GM18867 (cell line): Measurements from ENCODE around the gene FBXW11.

Source experiments
- ATAC-seq: cut with Tn5 transposase; IDR thresholded peaks from one replicate; pipeline ENCODE4 v1.9.1; 2021; ENCODE audit warnings: mild to moderate bottlenecking, moderate library complexity; ENCODE audit not compliant: unreplicated experiment

Gene FBXW11

DNA sequence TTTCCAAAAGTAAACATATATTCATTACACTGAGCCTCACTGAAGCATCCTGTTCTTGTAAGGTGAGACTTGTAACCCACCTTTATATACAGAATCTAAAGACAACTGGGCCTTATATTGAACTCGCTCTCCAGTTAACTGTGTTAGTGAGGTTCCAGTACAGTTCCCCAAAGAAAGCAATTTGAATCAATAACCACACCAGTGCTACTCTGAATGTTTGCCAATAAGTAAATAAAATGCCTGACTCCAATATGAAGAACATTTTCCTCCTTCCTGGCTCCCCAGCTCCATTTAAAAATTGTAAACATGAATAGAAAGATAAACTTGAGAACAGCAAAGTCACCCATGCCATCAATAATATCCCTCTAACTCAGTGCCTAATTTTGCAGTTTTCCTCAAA lies 50.1 kb downstream of the FBXW11 start:
- ATAC-seq, result no peak

DNA sequence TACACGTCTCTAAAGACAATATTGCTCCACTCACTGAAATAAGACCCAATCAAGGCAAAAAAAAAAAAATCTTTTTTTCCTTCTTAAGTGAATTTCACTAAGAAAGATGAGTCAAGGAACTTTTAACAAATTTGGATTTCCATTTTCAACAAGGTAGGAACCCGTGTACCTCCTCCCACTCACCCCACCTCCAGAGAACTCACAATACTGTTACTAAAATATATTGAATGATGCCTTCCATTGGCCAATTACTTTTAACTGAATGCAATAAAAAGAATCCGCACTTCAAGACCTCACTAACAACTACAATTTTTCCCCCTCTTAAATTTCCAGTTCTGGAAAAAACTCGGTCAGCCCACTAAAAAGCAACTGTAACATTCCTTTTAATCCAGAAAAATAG lies 50.7 kb downstream of the FBXW11 start:
- ATAC-seq, result no peak

DNA sequence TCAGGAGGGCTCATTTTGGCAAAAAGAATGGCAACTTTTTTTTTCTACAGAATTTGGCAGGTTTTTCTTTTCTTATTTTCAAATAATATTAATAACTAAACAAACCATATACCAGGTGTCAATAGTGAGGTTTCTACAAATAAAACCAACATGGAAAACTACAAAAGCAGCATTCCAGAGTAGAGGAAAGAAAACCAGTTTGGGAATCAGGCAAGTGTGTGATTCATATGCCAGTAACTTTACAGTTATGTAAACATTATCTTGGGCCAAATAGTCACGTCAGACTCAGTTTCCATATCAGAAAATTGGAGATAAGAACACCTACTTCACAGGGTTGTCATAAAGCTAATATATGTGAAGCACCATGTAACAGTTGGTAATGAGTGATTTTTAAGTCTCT lies 51.7 kb downstream of the FBXW11 start:
- no peak for ATAC-seq

DNA sequence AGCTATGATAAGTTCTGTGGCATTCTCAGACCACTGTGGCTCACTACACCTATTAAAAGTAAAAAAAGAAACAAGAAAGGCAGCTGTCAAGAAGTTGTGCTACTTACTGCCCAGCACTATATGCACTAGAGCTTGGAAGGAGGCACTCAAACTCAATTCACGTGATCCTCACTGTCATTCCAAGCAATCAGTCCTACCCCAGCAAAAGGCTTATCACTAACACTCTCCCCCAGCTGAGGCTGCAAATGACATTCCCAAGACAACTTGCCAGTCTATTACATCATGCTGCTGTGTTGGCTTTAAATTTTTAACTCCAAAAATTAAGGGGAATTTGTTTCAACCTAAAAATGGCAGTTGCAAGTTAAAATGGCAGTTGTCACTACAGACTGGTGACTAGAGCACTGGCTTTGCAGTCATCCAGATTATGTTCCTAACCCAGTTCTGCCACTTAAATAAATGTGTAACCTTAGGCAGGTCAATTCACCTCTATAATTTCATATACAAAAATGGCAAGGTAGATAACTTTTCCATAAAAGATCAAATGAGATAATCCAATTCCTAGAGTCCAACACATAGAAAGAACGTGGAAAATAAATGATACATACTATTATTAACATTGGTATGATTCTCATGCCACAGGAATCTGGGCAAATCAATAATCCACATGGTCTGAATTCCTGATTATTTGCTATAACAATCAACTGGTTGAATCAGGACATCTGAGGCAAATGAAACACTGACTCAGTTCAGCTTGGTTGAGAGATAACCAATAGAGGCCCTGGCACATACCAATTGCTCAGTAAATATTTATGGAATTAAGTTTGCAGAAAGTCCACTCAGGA lies 52.4 kb downstream of the FBXW11 start:
- no peak for ATAC-seq

DNA sequence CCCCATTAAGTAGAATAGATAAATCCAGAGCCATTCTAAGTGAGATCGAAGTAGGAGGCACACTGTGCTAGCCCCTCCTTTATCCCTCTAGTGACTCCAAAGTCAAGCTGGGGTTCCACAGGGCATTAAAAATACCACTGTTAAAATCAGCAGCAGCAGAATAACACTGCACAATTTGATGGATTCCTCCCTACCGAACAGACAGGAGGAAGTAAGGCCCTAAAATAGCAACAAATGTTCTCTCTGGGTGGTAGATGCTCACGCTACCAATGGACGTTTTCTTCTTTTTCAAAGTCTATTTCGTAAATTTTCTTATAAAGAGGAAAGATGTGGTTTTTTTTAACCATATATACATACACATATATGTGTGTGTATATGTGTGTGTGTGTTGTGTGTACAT lies 54.4 kb downstream of the FBXW11 start:
- ATAC-seq, result no peak

DNA sequence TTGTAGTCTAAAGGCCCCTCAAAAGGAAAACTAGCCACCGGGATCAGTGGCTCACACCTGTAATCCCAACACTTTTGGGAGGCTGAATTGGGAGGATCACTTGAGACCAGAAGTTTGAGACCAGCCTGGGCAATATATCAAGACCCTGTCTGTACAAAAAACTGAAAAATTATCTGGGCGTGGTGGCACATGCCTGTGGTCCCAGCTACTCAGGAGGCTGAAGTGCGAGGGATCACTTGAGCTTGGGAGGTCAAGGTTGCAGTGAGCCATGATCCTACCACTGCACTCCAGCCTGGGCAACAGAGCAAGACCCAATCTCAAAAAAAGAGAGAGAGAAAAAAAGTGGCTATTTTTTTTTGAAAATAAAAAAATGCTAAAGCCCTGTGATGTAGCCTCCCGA lies 55.2 kb downstream of the FBXW11 start:
- ATAC-seq, result no peak

DNA sequence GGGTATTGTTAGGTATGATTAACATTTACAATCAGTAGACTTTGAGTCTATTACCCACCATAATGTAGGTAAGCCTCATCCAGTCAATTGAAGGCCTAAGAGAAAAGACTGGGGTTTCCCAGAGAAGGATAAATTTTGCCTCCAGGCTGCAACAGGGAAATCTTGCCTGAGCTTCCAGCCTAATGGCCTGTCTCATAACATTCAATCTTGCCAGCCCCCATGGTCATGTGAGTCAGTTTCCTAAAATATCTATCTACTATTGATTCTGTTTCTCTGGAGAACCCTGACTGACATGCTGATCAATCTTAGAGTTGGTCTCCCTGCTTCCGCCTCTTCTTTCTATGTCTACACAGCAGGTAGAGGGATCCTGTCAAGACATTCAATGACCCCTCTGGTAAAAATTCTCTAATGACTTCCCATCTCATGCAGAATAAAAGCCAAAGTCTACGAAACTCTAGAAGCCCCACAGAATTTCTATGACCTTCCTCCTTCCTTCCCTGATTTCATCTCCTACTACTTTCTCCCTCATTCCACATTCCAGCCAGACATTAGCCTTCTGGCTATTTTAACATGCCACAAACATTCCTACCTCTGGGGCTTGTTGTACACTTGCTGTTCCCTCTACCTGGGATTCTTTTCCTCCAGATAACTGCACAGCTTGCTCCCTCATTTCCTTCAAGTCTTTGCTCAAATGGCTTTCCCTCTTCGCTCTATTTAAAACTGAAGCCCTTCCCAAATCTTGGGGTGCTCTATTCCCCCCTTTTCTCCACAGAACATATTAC lies 60.2 kb downstream of the FBXW11 start:
- ATAC-seq, result no peak

DNA sequence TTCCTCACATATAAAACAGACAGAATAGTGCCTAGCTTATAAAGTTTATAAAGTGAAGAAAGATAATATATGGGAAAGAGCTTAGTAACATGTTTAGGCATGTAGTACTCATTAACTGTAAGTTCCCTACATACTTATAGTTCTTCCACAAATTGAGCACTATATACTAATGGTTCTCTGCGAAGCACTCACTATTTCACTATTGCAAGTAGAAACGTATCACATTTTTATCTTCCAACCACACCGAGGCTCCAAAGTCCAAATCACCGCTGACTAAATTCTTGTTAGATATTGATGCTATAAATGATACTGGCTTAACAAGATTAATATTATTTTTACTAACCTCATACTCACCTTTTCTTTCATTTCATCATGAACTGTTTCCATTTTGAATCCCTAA lies 61.0 kb downstream of the FBXW11 start:
- ATAC-seq, result no peak

DNA sequence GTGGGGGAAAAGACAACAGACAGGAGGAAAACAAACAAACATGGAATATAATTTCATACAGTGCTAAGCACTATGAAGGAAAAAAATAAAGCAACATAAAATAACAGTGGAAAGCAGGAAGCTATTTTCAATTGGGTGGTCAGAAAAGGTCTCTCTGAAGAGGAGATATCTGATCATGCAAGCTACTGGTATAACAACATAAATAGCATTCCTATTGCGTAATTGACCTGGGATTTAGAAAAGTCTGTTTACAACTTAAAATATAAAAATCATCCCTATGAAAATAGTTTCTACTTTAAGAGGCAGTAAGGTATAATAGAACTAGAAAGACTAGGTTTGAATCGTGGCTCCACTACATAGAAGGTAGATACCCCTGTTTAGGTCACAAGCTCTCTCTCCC lies 61.4 kb downstream of the FBXW11 start:
- ATAC-seq, result no peak

DNA sequence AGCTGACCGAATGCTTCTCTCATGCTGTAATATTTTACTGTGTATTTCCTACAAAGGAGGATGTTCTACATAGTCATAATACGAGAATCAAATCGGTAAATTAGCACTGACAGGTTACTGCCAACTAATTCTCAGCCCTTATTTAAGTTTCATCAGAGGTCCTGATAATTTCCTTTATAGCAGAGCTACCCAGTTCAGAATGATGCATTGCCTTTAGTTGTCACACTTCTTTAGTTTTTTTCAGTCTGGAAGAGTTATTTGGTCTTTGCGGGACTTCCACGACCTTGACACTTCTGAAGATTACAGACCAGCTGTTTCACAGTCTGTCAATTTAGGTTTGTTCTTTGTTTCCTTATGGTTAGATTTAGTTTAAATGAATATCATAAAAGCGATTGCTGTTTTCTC lies 64.3 kb downstream of the FBXW11 start:
- ATAC-seq, result peak; percentile 53

DNA sequence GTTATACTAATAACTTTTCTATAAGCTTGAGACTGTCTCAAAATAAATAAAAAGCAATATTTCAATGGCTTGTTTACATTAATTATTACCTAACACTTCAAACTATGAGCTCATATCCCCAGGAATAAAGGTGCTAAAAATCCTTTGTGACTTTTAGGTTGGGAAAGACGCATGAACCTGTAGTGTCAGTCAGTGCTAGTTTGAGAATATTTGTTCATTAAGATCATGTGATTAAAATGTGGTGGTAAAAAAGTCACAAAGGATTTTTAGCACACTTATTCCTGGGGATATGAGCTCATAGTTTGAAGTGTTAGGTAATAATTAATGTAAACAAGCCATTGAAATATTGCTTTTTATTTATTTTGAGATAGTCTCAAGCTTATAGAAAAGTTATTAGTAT lies 64.8 kb downstream of the FBXW11 start:
- ATAC-seq, result peak; percentile 16

DNA sequence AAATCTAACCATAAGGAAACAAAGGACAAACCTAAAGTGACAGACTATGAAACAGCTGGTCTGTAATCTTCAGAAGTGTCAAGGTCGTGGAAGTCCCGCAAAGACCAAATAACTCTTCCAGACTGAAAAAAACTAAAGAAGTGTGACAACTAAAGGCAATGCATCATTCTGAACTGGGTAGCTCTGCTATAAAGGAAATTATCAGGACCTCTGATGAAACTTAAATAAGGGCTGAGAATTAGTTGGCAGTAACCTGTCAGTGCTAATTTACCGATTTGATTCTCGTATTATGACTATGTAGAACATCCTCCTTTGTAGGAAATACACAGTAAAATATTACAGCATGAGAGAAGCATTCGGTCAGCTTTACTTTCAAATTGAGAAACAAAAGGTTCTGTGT lies 65.2 kb downstream of the FBXW11 start:
- ATAC-seq, result peak; percentile 43

DNA sequence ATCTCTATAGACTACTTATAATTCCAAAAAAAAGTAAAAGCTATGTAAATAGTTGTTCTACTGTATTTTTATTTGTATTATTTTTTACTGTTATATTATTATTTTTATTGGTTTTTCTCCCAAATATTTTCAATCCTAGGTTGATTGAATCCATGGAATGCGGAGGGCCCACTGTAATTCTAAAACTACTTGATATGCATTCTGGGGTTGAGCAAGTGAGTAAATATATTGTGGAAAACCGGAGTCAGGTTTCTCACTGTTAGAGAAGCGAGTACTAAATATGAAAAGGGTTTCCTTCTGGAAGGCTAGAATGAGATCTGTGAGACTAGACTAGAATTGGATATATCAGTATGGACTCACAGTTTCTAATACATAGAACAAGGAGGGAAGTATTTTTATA lies 66.5 kb downstream of the FBXW11 start:
- ATAC-seq, result no peak

DNA sequence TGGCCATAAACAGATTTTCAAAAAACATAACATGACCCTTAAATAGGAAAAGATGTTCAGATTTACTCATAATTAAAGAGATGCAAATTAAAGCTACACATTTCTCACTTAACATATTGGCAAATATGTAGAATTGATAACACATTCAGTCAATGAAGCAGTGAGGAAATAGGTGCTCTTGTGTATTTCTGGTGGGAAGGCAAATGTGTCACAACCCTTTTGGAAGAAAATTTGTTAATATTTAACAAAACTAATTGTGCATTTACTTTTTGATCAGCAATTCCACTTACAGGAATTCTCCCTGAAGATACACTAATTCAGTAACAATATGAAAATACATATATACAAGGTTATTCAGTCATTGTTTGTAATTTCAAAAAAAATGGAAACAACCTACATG lies 68.1 kb downstream of the FBXW11 start:
- ATAC-seq, result no peak

DNA sequence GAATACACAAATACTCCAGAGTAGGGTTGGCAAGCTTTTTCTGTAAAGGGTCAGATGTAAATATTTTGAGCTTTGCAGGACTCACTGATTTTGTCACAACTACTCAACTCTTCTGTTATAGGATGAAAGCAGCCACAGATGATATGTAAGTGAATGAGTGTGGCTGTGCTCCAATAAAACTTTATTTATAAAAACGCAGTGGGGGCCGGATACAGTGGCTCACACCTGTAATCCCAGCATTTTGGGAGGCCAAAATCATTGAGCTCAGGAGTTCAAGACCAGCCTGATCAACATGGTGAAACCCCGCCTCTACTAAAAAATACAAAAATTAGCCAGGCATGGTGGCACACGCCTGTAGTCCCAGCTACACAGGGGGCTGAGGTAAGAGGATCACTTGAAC lies 69.1 kb downstream of the FBXW11 start:
- ATAC-seq, result no peak

DNA sequence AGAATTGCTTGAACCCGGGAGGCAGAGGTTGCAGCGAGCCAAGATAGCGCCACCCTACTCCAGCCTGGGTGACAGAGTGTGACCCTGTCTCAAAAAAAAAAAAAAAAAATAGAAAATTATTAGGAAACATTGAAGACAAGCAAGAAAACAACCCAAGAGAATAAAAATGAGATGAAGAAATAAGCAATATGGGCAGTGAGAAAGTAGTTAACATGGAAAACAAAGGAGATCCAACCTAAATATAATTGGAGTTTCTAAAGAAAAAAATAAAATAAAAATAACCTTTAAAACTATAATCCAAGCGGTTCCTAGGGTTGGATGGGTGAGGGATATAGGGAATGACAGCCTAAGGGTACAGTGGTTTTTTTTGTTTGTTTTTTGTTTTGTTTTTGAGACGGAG lies 71.9 kb downstream of the FBXW11 start:
- ATAC-seq, result no peak

DNA sequence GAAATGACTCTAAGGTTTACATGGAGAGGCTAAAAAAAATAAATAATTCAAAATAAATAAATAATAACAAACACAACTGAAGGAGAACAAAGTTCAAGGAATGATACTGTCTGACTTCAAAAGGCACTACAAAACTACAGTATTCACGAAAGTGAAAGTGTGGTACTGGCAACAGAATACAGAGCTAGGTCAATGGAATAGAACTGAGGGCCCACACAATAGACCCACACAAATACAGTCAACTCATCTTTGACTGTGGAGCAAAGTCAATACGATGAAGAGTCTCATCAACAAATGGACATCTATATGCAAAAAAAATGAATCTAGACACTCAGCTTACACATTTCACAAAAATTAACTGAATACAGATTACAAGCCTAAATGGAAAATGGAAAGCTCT lies 75.3 kb downstream of the FBXW11 start:
- ATAC-seq, result no peak

DNA sequence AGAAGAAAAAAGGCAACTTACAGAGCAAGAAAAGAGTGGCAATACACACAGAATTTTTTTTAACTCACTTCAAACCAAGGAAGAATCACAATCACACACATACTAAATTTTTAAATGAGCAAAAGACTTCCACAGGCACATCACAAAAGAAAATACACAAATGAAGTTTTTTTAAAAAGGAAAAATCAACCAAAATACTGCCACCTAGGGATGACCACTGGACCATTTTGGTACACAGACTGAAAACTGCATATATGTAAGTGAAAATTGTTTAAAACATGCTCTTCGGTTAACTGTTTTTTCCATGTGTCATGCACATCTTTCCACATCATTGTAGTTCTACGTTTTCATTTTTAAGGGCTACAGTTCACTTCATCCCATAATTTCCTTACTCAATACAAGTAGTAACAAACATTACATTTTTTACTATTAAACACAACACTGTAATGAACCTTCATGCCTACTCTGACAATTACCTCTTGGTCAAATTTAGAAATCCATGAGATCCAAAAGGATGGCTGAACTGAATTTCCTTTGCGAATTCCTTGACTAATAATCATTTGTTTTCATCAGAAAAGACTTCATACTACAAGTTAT lies 79.0 kb downstream of the FBXW11 start:
- ATAC-seq, result no peak

DNA sequence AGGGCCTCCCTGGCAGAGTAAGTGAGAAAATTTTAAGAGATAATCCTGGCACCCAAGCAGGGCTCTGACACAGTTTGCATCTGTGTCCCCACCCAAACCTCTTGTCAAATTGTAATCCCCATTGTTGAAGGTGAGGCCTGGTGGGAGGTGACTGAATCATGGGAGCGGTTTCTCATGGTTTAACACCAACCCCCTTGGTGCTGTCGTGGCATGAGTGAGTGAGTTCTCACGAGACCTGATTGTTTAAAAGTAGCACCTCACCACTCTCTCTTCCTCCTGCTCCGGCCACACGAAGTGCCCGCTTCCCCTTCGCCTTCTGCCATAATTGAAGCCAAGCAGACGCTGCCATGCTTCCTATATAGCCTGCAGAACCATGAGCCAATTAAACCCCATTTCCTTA lies 80.1 kb downstream of the FBXW11 start:
- no peak for ATAC-seq

DNA sequence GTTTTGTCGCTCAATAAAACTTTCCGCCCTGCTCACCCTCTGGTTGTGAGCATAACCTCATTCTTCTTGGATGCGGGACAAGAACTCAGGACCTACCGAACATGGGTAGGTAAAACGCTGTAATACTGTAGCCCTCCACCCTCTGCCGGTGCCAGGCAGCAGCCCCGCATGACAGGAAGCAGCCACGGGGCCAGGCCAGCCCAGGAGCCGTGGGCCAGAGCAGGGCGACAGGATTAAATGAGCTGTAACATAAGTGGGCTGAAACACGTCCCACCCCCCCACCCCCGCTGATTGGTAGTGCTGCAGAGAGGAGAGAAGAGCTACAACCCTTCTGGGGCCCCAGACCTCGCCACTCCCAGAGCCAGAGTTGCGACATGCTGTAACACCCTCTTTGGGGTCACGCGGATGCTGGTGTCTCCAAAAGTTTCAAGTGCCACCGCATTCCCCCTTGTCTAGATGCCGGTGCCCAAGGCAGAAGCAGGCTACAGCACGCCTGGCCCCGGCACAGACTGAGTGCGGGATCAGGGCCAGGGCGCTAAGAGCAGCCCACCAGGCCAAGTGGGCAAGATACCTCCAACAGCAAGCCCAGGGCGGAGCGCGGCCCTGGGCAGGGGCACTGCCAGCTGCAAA lies 81.8 kb downstream of the FBXW11 start:
- no peak for ATAC-seq

DNA sequence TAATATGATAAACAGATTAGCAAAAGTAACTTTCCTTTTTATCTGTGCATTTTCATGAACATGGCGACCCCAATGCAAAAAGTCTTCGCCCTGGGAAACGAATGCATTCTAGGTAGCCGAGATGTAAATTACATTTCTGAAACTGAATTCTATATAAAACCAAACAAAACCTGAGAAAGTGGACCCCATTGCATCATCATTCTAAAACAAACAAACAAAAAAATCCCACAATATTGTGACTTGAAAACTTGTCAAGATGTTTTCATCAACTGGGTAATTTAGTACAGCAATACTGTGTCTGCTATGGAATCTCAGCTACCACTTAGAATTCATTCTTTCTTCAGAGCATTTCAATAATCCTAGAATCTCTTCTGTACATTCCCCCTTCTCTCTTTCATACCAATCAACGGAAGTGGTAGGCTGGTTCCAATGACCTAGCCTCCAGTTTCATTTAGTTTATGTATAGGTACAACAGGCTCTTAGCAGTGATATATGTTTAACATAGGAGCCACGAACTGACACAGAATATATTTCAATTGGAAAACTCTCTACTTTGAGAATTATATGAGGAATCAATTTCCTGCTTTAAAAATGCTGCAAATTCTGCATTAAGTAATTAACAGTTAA lies 85.6 kb downstream of the FBXW11 start:
- no peak for ATAC-seq
